ENCODE results near the gene PHF21B. TPM values are rescaled to one million over a fixed set of nuclear protein-coding genes. Genes with fewer than 3 reads are reported as not detected.

The PHF21B gene
- total RNA-seq, 1 donor from 2014 or later: 0.69 TPM

DNA sequence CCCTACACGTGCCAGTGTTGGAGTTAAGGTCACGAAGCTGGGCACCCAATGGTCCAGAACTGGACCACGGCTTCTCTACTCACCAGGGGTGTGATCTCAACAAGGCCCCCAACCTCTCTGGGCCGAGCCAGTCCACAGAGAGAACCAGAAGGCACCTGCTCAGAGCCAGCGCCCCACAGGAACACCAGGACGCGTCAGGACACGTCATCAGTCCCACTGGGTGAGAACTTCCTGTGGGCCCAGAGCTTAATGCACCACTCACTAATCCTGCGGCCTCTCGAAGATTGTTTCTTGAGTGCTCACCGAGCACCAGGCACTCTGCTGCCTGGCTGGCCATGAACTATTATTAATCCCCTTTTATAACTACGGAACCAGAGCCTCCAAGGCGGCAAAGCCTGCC lies 10.1 kb downstream of the PHF21B start:
- no peak for DNase-seq
- Histone ChIP-seq H3K36me3 (no peaks in the 10 kb centered on the region), H3K9me3 (replicated peaks) (no peaks in the 10 kb centered on the region), H3K27me3 (ENCODE audit: low read depth) (peaks cover 55% of the 10 kb centered on the region), H3K4me1 (peaks cover 7% of the 10 kb centered on the region), H3K4me3 (no peak overlapping the region), H3K27ac (replicated peaks) (no peak overlapping the region)
- intact Hi-C loops (cut with micrococcal nuclease): no loop called here
- TF ChIP-seq, protein P1, sequence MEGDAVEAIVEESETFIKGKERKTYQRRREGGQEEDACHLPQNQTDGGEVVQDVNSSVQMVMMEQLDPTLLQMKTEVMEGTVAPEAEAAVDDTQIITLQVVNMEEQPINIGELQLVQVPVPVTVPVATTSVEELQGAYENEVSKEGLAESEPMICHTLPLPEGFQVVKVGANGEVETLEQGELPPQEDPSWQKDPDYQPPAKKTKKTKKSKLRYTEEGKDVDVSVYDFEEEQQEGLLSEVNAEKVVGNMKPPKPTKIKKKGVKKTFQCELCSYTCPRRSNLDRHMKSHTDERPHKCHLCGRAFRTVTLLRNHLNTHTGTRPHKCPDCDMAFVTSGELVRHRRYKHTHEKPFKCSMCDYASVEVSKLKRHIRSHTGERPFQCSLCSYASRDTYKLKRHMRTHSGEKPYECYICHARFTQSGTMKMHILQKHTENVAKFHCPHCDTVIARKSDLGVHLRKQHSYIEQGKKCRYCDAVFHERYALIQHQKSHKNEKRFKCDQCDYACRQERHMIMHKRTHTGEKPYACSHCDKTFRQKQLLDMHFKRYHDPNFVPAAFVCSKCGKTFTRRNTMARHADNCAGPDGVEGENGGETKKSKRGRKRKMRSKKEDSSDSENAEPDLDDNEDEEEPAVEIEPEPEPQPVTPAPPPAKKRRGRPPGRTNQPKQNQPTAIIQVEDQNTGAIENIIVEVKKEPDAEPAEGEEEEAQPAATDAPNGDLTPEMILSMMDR (IDR thresholded peaks at IDR 0.05; ENCODE audit: borderline replicate concordance): no peak

DNA sequence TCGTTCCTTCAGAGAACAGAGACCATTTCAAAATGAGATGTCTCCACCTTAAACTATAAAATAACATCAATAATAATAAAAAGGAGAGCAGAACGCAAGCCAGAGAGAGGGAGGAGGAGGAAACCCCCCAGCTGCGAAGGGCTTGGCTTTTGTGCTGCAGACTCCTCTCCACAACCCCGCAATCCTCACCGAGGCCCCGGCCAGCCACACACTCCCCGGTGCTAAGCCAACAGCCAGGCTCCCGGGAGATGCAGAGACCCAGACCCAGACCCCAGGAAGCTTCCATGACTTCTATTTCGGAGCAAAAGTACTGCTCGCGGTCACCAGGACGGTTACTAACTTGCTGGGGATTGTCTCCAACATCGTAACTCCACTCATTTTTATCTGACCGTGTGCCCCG lies 10.6 kb downstream of the PHF21B start:
- Histone ChIP-seq H3K27me3 (ENCODE audit: low read depth) (peaks cover 53% of the 10 kb centered on the region), H3K4me3 (no peak overlapping the region), H3K4me1 (peaks cover 12% of the 10 kb centered on the region), H3K9me3 (replicated peaks) (no peaks in the 10 kb centered on the region), H3K27ac (replicated peaks) (no peak overlapping the region), H3K36me3 (no peaks in the 10 kb centered on the region)
- TF ChIP-seq, protein P1 (IDR thresholded peaks at IDR 0.05; ENCODE audit: borderline replicate concordance): no peak
- intact Hi-C loops (cut with micrococcal nuclease): no loop called here
- DNase-seq: no peak

DNA sequence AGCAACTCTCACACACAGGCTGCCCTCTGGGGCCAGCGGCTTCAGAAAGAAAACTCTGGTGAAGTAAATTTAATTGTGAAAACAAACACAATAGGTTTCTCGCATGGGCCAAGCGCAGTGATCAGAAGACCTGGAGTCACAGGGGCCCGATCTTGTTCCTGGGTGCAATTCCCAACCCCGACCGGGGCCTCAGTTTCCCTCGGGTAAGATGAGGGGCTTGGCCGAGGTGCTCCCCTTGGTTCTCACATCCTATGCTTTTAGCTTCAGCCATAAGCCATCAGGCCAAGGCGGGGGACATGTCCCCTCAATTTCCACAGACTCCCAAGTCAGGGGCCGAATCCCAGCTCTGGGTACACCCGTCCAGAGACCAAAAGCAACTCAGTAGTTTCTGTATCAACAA lies 11.5 kb downstream of the PHF21B start:
- Histone ChIP-seq H3K4me1 (peaks cover 13% of the 10 kb centered on the region), H3K4me3 (no peak overlapping the region), H3K27ac (replicated peaks) (no peak overlapping the region), H3K9me3 (replicated peaks) (no peaks in the 10 kb centered on the region), H3K27me3 (ENCODE audit: low read depth) (peaks cover 53% of the 10 kb centered on the region), H3K36me3 (no peaks in the 10 kb centered on the region)
- intact Hi-C loops (cut with micrococcal nuclease): no loop called here
- DNase-seq: no peak
- TF ChIP-seq, protein P1 (IDR thresholded peaks at IDR 0.05; ENCODE audit: borderline replicate concordance): no peak

DNA sequence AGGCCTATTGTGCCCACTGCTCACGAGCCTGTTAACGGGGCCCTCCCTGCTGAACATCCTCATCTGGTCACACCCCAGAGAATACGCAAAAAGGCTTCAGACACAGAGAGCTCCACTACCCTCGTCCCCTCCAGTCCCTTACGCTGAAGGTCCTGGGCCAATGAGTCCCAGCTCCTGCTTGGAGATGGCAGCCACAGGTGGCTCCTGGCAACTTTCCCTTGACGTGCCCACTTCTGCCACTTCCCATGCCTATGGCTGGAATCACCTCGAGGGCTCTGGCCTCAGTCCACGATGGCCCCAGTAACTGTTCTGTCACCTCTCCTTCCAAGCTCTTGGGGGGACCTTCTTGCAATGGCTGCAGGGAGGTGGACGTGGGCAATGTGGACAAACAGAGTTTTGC lies 12.7 kb downstream of the PHF21B start:
- Histone ChIP-seq H3K9me3 (replicated peaks) (no peaks in the 10 kb centered on the region), H3K4me3 (no peak overlapping the region), H3K36me3 (no peaks in the 10 kb centered on the region), H3K27ac (replicated peaks) (no peak overlapping the region), H3K27me3 (ENCODE audit: low read depth) (peaks cover 53% of the 10 kb centered on the region), H3K4me1 (peaks cover 13% of the 10 kb centered on the region)
- intact Hi-C loops (cut with micrococcal nuclease): no loop called here
- TF ChIP-seq, protein P1 (IDR thresholded peaks at IDR 0.05; ENCODE audit: borderline replicate concordance): no peak
- DNase-seq: no peak

DNA sequence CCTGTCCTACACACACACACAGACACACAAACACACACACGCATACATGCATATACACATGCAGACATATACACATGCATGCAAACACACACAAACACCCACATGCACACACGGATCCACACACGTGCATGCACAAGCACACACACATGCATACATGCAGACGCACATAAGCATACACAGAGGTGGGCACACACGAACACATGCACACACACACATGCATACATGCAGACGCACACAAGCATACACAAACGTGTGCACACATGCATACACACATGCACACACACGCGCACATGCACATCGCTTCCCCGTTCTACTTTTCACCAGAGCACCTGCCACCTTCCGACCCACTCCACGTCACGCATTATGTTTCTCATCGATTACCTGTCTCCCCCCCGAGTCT lies 13.2 kb downstream of the PHF21B start:
- H3K36me3 ChIP-seq: no peaks in the 10 kb centered on the region
- DNase-seq: no peak
- peaks cover 58% of the 10 kb centered on the region for H3K27me3 ChIP-seq (ENCODE audit: low read depth)
- H3K27ac ChIP-seq (replicated peaks): no peak overlapping the region
- no peak overlapping the region for H3K4me3 ChIP-seq
- H3K4me1 ChIP-seq: peaks cover 13% of the 10 kb centered on the region
- no peaks in the 10 kb centered on the region for H3K9me3 ChIP-seq (replicated peaks)
- TF ChIP-seq, protein P1 (IDR thresholded peaks at IDR 0.05; ENCODE audit: borderline replicate concordance): no peak
- intact Hi-C loops (cut with micrococcal nuclease): no loop called here

DNA sequence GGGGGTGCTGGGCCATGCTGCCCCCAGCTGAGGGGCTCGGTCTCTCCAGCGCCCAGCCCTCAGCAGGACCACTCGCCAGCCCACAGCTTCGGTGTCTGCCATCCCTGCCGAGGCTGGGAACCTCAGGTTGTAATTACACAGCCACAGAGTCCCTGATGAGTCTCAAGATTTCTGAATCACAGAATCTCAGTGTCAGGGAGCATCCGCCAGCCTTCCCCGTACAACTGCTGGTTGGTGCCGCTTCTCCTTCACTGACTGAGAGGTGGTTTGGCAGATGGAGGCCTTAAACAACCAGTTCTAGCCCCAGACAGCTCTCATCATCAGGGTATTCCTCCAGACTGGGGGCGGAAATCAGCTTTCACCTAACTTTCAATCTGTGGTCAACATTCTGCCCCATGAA lies 13.7 kb downstream of the PHF21B start:
- Histone ChIP-seq H3K4me1 (peaks cover 13% of the 10 kb centered on the region), H3K36me3 (no peaks in the 10 kb centered on the region), H3K9me3 (replicated peaks) (no peaks in the 10 kb centered on the region), H3K27ac (replicated peaks) (no peak overlapping the region), H3K4me3 (no peak overlapping the region), H3K27me3 (ENCODE audit: low read depth) (peaks cover 63% of the 10 kb centered on the region)
- intact Hi-C loops (cut with micrococcal nuclease): no loop called here
- no peak for DNase-seq
- TF ChIP-seq, protein P1 (IDR thresholded peaks at IDR 0.05; ENCODE audit: borderline replicate concordance): no peak
